ENCODE data around the gene ZFYVE28.
"Not testable (repeated sequence)": the region's sequence is repeated elsewhere in the genome, so short reads cannot be mapped to it uniquely, and the experiment has no call there.

Gene ZFYVE28

DNA sequence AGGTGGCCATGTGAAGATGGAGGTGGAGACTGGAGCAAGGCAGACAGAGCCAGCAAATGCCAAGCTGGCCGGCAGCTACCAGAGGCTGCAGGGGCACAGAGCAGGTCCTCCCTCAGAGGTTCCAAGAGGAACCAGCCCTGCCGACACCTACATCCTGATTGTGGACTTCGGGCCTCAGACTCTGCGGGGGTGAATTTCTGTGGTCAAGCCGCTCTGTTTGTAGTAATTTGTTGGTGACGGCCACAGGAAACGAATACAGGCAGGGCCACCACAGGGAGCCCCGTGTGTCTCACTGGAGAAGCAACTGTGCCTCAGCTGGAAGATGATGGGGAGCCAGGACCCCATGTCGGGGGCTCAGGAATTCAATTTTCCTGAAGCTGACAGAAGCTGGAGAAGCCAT lies 28.3 kb downstream of the ZFYVE28 start:
- DNase-seq: no peak

DNA sequence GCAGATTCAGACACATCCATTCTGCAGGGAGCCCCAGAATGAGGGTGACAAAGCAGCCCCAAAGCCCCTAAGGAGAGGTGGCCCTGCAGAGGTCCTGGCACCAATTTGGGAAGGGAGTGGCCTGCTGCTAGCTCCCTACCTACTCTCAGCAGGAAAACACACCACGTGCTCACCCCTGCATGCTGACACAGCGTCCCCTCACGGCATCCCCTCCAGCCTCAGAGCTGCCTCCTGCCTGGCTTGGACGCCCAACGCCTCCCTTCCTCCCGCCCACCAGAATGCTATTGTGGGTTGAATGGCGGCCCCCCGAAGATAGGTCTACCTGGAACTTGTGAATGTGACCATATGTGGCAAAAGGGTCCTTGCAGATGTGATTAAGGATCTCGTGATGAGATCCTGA lies 28.8 kb downstream of the ZFYVE28 start:
- no peak for DNase-seq

DNA sequence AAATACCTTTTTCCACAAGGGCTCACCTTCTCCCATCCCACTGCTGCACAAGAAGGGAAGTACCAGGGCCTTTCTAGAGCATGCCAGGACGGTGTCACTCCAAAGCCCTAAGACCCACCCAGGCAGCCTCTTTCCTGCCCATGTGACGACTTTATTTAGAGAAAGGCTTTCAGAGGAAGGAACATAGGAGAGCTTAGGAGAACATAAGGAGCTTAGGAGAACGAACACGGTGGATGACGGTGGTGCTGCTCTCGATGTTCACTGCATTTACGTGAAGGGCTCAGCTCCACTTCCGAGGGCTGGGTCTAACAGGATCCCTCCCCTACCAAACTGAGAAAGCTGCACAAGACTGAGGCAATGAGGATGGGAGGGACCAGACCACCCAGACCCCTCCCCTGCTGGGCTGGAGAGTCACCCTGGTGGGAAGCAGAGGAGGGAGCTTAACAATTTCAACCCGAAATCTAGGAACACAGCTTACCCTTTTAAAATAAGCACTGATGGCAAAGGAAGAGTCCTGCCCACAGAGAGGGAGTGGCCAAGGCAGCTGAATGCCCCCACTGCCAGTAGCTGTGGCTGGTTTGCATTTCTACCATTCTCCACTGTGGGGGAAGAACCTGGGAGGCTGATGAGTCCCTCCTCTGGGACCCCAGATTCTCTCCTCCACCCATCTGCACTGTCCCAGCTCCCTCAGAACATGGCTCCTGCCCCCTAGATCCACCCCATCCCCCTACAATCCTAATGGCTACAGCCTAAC lies 29.8 kb downstream of the ZFYVE28 start:
- no peak for DNase-seq

DNA sequence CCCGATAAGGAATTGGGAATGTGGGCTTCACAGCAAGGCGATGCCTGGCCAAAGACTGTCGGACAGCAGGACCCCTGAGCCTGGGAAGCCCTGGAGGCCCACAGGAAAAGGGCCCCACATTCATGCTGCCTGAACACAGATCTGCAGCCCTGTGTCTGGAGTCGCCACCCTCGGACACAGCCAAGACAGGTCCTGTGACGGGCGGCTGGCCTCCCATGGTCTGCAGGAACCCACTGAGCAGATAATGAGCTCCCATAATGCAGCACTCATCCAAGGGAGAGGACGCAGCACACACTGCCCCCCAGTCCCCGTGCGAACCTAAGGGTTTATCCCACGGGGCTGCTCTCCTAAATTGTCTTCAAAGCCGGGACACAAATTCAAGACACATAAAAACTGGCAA lies 30.6 kb downstream of the ZFYVE28 start:
- no peak for DNase-seq

DNA sequence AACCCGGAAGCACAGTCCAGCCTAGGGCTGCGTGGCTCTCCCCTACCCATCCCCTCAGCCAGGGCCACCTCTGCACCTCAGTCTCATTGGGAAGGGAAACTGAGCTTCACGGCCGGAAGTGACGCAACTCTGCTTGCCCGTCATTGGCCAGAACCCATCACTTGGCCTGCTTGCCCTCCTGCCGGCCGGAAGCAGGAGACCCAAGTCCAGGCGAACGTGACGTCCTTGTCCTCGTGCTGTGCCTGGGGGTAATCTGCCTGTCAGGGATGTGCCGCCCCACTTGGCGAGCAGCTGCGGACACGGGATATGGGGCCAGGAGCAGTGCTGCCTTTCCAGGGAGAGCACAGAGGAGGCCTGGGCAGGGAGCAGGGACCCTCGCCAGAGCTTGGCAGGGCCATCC lies 31.2 kb downstream of the ZFYVE28 start:
- DNase-seq: no peak

DNA sequence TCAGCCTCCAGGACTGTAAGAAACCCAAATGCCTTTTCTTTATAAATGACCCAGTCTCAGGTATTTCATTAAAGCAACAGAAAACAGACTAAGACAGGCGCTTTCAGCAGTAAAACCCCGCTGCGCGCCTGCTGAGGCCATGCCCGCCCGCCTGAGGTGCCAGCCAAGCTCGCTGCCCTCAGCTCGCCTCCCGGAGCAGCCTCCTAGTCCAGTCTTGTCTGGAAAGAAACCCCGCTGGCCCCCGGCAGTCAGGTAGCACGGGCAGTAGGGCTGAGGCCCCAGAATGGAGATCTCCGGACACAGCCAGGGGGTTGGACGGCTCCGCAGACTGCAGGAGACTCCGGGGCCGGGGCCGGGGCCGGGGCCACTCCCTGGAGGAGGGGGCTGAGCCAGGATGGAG lies 31.7 kb downstream of the ZFYVE28 start:
- no peak for DNase-seq

DNA sequence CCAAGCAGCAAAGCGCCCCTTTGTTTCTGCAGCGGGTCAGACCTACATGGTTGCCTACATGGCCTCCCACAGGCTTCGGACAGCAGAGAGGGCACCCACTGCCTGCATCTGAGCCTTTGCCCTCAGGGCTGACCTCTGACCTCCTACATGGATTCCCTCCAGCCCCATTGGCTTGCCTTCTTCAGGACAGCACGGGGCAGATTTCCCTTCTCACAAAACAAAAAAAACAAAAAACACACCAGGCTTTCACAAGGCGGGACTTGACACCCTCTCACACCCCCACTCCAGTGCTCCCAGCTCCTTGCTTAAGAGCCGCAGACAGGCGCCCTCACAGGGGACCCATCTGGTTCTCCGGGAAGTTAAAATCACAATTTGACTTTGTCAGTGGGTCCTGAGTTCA lies 32.9 kb downstream of the ZFYVE28 start:
- DNase-seq: no peak

DNA sequence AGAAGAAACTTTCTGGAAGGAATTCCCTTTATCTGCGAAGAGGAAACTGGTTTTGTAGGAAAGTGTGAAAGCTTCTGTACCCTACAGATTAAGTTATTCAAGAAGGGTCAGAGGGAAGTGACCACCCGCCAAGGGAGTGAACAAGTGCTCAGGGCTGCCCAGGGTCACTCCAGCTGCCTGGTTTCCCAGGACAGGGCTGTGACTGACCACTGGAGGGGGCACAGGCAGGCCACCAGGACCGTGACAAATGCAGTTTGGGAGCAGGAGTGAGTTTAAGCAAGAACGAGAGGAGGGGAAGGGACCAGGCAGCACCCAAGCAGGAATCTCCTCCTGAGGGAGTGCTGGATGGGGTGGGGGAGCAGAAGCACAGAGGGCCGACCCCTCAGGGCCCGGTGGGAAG lies 34.2 kb downstream of the ZFYVE28 start:
- no peak for DNase-seq

DNA sequence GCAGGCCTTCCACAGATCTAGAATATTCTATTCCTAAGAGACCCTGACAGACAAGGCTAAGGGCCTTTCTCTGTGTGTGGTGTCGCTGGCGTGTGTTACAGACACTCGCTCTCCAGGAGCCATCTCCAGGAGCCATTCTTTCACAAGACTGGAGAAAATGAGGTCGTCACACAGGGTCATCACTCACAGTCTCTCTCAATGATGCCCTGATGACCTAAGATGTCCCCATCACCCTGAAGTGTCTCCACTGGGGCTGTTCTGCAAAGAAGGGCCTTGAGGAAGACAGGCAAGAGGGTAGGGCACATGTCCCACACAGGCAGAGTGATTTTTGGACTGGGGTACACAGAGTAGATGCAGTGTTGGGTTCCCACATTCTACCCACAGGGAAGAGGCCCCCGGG lies 34.7 kb downstream of the ZFYVE28 start:
- no peak for DNase-seq

DNA sequence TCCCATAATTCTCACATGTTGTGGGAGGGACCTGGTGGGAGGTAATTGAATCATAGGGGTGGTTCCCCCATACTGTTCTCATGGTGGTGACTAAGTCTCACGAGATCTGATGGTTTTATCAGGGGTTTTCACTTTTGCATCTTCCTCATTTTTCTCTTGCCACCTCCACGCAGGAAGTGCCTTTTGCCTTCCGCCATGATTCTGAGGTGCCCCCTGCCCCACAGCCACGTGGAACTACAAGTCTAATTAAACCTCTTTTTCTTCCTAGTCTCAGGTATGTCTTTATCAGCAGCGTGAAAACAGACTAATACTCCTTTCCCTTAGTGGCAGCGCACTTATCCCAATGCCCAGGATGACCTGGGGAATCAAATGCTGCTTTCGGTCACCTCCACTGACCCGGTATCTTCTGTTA lies 35.2 kb downstream of the ZFYVE28 start:
- not testable (repeated sequence) for DNase-seq

DNA sequence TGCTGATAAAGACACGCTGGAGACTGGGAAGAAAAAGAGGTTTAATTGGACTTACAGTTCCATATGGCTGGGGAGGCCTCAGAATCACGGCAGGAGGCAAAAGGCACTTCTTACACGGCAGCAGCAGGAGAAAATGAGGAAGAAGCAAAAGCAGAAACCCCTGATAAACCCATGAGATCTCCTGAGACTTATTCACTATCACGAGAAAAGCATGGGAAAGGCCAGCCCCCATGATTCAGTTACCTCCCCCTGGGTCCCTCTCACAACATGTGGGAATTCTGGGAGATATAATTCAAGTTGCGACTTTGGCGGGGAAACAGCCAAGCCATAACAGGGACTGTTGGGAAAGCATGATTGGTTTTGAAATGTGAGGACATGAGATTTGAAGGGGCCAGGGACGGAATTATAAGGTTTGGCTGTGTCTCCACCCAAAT lies 35.7 kb downstream of the ZFYVE28 start:
- not testable (repeated sequence) for DNase-seq

DNA sequence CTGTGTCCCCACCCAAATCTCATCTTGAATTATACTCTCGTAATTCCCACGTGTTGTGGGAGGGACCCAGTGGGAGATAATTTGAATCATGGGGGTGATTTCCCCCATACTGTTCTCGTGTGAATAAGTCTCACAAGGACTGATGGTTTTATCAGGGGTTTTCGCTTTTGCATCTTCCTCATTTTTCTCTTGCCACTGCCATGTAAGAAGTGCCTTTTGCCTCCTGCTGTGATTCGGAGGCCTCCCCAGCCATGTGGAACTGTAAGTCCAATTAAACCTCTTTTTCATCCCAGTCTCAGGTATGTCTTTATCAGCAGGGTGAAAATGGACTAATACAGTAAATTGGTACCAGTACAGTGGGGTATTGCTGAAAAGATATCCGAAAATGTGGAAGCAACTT lies 37.9 kb downstream of the ZFYVE28 start:
- not testable (repeated sequence) for DNase-seq

DNA sequence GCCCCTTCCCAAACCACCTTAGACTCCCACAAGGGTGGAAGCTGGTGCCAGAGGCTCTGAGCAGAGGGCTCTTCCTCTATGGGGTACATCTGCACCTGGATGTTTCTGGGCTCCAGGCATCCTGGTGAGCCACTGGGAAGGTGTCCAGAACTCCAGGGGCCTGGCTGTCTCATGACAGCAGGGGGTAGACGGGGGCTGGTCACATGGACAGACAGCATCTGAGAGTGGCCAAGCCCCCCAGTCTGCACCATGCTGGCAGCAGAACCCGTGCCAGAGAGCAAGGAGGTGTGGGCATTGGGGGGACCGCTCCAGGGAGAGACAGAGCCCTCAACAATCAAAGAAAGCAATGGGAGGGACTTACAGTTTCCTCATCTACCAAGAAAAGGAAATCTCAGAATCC lies 39.5 kb downstream of the ZFYVE28 start:
- no peak for DNase-seq

DNA sequence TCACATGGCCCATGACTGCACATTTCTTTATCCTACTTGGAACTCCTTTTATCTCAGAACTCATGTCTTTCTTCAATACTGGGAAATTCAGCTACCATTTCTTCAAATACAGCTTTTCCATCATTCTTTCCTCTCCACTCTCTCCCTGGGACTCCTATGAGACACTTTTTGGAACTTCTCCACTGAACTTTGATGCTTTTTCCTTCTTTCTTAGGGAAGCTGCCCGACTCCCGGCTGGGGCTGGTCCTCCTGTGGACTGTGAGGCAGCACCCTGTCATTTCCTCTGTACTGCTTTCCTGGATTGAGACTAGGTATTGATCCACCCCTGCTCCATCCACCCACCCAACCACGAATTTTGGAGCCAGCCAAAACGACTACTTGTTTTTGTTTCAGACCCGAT lies 40.0 kb downstream of the ZFYVE28 start:
- DNase-seq: no peak

DNA sequence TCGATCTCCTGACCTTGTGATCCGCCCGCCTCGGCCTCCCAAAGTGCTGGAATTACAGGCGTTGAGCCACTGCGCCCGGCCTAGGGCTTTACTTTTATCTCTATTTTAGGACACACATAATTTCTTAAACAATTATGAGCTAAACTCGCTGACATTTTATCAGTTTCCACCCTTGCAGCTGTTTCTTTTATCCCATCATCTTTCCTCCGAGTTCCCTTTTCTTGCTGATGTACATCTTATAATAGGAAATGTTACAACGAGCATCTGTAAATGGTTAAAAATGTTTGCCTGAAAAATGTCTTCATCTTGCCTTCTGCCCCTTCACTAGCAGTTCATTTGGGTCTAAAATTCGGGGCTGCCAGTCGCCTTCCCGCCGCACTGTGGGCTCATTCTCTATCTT lies 41.2 kb downstream of the ZFYVE28 start:
- DNase-seq: no peak

DNA sequence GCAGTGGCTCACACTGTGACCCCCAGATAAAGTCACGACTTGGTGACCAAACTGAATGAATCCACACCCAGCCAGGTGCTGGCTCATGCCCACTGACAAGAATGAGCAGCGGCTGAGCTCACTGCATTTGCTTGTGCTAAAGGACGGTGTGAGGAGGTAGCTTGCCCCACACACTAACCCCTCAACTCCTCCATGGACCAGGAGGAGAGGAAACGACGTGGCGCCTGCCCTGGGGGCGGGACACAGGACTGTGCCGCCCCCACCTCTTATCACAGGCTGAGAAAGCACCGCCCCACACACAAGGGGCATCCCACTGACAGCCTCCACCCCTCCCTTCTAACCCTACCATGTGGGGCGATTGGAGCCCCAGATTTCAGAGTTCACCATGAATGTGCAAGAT lies 43.0 kb downstream of the ZFYVE28 start:
- DNase-seq: no peak

DNA sequence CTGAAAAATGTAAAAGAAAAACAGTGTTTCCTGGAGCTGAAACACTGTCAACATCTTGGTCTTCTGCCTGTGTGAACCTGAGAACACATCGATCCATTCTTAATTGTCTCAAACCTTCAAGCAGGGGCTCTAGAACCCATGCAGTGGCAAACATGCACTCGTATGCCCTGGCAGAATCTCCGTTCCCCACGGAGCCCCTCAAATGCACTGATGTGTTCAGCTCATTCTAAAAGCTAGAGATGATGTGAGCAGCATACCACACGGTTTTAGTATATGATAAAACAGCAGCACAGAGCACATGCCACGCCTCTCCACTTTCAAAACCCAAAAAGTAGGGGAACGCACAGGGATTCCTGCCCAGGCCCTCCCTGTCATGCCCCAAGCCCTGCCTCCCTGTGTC lies 44.9 kb downstream of the ZFYVE28 start:
- DNase-seq: no peak

DNA sequence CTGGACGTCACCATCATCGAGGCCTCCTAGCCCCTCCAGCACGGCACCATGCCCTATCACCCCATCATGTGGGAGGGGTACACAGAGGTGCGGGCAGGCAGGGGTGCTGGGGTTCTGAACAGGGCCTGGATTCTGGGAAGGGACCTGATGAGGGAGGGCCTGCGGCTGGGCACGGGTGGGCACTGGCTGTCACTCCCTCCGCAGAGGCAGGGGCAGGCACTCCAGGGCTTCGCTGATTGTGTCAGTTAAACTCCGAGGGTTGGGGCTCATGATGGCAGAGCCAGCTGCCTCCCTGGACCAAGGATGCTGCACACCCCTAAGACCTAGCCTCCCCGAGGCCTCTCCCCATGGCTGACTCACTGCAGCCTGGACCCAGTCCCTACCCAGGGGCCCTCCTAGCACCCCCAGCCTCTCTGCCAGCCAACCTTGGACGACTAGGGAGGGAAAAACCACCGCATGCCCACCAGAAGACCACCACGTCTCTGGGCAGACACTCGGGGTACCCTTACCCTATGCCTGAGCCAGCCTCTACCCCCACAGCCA lies 45.9 kb downstream of the ZFYVE28 start:
- DNase-seq: no peak

DNA sequence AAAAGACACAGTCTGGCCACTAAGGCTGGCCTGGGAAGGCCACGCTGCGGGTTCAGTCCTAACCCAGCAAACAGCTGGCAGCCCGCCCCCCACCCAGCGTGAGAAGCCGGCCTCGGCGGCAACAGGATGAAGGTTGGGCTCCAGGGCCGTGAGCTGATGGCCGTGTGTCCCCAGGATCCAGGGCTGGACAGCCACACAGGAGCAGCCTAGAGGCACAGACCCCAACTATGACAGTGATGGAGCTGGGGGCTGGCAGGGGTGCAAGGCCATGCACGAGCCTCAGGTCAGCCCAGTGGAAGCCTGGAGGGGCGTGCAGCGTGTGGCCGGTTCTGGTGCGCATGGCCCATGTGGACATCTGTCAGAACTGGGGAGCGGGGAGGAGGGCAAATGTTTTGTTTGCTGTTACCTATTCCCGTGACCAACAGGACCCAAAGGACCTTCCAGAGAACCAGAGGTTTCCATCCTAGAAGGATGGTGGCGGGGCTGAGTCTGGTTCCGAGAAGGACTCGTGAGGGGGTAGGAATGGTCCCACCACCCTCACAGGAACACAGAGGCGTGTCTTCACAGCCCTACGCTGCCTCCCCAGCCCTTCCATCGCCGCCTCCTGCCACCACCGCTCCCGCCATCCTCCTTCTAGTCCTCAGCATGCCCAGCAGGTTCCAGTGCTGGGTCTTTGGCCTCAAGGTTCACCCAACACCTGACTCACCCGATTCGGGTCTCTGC lies 46.5 kb downstream of the ZFYVE28 start:
- no peak for DNase-seq

DNA sequence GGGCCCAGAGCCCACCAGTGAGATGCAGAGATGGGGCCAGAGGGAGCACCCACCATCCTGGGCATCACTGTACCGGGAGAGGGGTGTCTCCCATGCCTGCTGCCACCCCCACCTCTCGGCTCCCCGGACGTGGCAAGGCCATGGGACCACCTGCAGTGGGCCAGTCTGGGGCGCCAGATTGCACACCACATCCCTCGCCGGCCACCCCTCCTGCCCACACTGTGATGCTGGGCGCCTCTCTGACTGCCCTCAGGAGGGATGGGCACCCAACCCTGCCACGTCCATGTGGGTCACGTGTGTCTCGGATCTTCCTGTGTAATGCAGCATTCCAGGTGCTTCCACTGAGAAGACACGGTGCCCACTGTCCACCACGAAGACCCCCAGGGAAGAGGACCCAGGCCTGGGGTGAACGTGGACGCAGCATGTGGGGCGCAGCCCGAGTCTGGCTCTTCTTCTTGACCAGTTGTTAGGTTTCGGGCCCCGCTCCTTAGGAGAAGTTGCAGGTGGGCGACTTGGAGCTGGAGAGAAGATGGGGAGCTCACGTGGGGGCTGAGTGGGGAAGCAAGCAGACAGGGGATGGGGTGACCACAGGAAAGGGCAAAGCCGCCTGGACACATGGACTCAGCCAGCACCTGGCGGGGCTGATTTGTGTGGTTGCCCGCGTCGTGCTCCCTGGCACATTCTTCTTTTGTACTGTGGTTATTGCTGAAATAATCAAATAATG lies 47.7 kb downstream of the ZFYVE28 start:
- DNase-seq: no peak

DNA sequence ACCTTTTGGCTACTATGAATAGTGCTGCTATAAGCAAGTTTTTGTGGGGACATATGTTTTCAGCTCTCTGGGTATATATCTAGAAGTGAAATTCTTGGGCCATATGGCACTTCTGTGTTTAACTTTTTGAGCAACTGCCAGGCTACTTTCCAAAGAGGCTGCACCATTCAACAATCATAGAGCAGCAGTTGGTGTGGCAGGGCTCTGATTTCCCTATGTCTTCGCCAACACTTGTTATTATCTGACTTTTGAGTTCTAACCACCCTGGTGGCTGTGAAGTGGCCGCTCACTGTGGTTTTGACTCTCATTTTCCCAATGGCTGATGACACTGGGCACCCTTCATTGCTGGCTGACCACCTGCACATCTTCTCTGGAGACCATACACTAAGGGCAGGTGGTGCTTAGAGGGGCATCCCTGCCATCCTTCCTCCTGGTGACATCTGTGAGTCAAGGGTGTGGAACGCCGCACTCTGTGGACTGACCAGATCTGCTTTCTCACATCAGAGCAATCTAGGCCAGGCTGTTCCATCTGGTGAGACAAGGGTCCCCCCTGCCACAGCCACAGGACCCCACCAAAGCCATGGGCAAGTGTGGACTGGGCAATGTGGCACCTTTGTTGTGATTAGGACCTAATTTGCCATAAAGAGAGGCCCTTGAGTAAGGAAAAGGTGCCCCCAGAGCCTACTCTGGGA lies 49.6 kb downstream of the ZFYVE28 start:
- DNase-seq: no peak

DNA sequence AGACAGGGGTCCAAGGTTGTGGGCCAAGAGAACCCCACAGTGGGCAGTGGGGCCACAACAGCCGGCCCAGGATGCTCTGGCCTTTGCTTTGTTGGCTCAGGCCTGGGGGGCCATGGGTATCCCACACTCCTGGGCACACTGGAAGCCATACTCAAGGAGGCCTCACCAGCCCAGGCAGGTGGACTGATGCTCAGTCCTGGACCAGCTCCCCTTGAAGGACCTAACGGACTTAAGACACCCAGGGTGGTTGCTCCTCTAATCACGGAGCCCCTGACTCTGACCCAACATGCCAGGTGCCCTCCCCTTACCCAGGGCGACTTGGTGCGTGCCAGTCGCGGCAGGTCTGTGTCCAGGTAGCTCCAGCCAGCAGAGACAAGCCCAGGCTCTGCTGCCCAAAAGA lies 50.8 kb downstream of the ZFYVE28 start:
- no peak for DNase-seq
